Fibroblast of pulmonary artery (primary cell): ENCODE measurements around the gene LRRC51.

Source experiments
- DNase-seq: peaks from one replicate; pipeline ENCODE4 v3.0.0-alpha.2; 2010; ENCODE audit warnings: low read depth
- H3K4me3 ChIP-seq: replicated peaks from 2 replicates; pipeline ENCODE4 v1.5.1; 2011; ENCODE audit warnings: low read depth, mild to moderate bottlenecking, control low read depth, low read length, moderate library complexity
- TF ChIP-seq, protein P1 (sequence below): IDR thresholded peaks from 2 replicates; pipeline ENCODE4 v1.5.1; 2011; ENCODE audit warnings: mild to moderate bottlenecking, control low read depth, low read length, inconsistent platforms; ENCODE audit errors: missing control alignments

The LRRC51 gene

DNA sequence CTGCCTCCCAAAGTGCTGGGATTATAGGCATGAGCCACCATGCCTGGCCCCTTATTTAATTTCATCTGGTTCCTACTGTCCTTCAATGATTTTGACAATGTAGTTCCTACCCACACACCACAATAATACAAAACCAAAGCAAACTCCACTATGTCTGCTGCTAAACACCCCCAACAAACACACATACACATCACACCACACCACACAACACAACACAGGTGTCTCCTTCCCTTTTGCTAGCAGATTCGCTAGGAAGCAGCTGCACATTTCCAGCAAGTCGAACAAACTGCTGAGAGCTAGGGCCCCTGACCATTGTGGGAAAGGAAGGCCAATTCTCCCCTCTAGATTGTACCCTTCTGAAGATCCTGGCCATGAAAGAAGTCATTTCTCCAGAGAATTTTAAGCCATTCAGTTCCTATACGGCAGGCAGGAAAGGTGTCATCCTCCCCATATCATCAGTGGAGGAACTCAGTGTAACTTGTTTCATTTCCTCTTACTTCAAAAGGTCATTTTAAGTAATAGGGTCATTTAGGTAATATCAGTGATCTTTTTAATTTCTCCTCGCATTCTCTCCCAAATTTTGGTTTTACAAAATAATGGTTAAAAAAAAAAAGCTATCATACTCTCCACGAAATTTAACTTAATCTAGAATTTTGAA is 18.8 kb upstream of the LRRC51 start:
- no peak overlapping the region for H3K4me3 ChIP-seq
- TF ChIP-seq, protein P1, sequence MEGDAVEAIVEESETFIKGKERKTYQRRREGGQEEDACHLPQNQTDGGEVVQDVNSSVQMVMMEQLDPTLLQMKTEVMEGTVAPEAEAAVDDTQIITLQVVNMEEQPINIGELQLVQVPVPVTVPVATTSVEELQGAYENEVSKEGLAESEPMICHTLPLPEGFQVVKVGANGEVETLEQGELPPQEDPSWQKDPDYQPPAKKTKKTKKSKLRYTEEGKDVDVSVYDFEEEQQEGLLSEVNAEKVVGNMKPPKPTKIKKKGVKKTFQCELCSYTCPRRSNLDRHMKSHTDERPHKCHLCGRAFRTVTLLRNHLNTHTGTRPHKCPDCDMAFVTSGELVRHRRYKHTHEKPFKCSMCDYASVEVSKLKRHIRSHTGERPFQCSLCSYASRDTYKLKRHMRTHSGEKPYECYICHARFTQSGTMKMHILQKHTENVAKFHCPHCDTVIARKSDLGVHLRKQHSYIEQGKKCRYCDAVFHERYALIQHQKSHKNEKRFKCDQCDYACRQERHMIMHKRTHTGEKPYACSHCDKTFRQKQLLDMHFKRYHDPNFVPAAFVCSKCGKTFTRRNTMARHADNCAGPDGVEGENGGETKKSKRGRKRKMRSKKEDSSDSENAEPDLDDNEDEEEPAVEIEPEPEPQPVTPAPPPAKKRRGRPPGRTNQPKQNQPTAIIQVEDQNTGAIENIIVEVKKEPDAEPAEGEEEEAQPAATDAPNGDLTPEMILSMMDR = no peak
- DNase-seq = no peak

GRCh38 chr11:72066855-72067254 is 13.8 kb upstream of the LRRC51 start:
- no peak overlapping the region for H3K4me3 ChIP-seq
- no peak for DNase-seq

DNA sequence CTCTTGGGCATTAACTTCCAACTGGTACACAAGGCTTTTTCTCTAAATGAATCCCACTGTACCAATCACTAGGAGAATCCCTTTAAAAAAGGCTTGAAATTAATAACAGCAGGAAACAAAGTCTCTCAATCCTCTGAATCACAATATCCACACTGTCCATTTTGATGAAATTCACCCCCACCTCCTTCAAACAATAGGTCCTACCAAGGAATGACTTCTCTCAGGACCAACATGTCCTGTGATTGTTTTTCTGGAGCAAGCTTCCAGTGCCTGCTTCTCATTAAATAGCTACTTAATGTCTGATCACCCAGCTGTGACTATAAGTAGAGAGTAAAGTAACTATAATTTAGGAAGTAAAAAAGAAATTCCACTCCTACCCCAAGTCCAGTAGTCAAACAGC is 13.4 kb upstream of the LRRC51 start:
- DNase-seq = no peak
- no peak overlapping the region for H3K4me3 ChIP-seq
- TF ChIP-seq, protein P1 = no peak

More at GRCh38 chr11:72066855-72067254, 13.8 kb upstream of the LRRC51 start:
- TF ChIP-seq, protein P1 = no peak

DNA sequence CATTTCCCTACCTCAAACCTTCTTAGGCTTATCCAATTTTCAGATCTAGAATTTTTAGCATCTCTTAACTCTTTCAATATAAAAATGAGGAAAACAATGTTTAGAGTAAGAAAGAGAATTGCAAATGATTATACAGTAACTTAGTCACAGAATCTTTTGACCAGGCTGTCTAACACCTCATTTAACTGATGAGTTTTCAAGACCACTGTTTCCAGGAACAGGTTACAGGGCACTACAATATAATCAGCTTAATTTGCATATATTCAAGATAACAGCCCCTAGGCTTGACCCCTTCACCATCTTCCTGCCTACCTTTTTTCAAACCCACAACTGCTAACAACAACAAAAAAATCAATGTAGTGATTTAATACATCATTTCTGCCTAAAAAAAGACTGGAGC is 13.0 kb upstream of the LRRC51 start:
- TF ChIP-seq, protein P1 = no peak
- no peak for DNase-seq
- H3K4me3 ChIP-seq = no peak overlapping the region

- no peak for DNase-seq
- TF ChIP-seq, protein P1 = no peak
- H3K4me3 ChIP-seq = no peak overlapping the region
These were observed 11.4 kb upstream of the LRRC51 start for GRCh38 chr11:72069200-72069599.

DNA sequence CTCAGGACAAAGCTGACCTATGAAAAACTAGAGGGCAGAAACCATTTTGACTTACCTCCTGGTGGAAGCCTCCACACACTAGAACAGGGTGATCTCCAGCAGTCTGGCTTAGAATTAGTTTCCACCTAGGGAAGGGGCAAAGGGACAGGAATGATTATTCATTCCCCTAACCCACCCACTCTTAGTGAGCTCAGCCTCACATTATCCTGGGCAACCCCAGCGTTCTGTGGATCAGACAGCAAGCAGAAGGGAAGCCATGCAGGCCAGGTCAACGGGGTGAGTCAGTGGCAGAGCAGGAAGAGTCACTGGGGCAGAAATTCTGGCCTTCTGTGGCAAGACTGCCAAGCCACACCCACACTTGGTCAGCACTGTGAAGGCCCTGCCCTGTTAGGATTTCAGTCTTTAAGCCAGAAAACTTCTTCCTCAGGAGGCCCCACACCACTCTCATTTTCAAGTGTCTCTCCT is 10.8 kb upstream of the LRRC51 start:
- TF ChIP-seq, protein P1 = no peak
- no peak overlapping the region for H3K4me3 ChIP-seq
- DNase-seq = peak; percentile 81

- TF ChIP-seq, protein P1 = no peak
- DNase-seq = no peak
- no peak overlapping the region for H3K4me3 ChIP-seq
These were observed 10.2 kb upstream of the LRRC51 start for GRCh38 chr11:72070491-72070890.
